ENCODE results near the gene ZNF555.
A peak's percentile ranks its signal among the peaks of the same experiment; 100 is the strongest.
"Not testable (repeated sequence)": the region's sequence is repeated elsewhere in the genome, so short reads cannot be mapped to it uniquely, and the experiment has no call there.

Gene ZNF555

GRCh38 chr19:2888731-2889224 is 47.5 kb downstream of the ZNF555 start:
- Histone ChIP-seq H3K9ac (no peak overlapping the region), H3K27ac (no peak overlapping the region), H3K4me2 (ENCODE audit: low read length) (no peak overlapping the region), H3K27me3 (ENCODE audit: control insufficient read depth, insufficient read depth, low read length) (no peaks in the 10 kb centered on the region), H3K79me2 (no peaks in the 10 kb centered on the region), H3K4me1 (peaks cover 4% of the 10 kb centered on the region), H3K4me3 (ENCODE audit: low read depth, low read length) (no peak overlapping the region), H2AFZ (no peak overlapping the region), H3K9me3 (ENCODE audit: control insufficient read depth, low read length) (no peaks in the 10 kb centered on the region), H3K36me3 (ENCODE audit: control insufficient read depth, insufficient read depth, low read length) (no peaks in the 10 kb centered on the region)
- no peak for TF ChIP-seq CTCF (IDR thresholded peaks at IDR 0.05)

GRCh38 chr19:2890531-2890930 is 49.3 kb downstream of the ZNF555 start:
- not testable (repeated sequence) for H3K9ac ChIP-seq; H3K79me2 ChIP-seq; H3K27me3 ChIP-seq (ENCODE audit: control insufficient read depth, insufficient read depth, low read length); H3K9me3 ChIP-seq (ENCODE audit: control insufficient read depth, low read length); H3K4me3 ChIP-seq (ENCODE audit: low read depth, low read length); H3K4me1 ChIP-seq; H2AFZ ChIP-seq; H3K4me2 ChIP-seq (ENCODE audit: low read length); H3K36me3 ChIP-seq (ENCODE audit: control insufficient read depth, insufficient read depth, low read length); H3K27ac ChIP-seq

DNA sequence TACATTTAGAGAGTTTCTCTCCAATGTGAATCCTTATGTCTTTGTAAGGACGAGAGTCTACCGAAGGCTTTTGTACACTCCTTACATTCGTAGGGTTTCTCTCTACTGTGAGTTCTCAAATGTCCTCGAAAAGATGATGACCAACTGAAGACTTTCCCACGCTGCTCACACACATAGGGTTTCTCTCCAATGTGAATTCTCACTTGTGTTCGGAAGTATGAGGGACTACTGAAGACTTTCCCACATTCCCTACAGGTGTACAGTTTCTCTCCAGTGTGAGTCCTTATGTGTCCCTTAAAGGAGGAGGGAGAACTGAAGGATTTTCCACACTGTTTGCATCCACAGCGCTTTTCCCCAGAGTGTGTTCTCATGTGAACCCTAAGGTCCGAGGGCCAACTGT is 55.4 kb downstream of the ZNF555 start:
- Histone ChIP-seq H3K36me3 (ENCODE audit: control insufficient read depth, insufficient read depth, low read length) (no peaks in the 10 kb centered on the region), H2AFZ (no peak overlapping the region), H3K4me1 (peaks cover 1% of the 10 kb centered on the region), H3K27me3 (ENCODE audit: control insufficient read depth, insufficient read depth, low read length) (no peaks in the 10 kb centered on the region), H3K79me2 (peaks cover 3% of the 10 kb centered on the region), H3K9ac (no peak overlapping the region), H3K27ac (no peak overlapping the region), H3K4me3 (ENCODE audit: low read depth, low read length) (no peak overlapping the region), H3K9me3 (ENCODE audit: control insufficient read depth, low read length) (no peaks in the 10 kb centered on the region), H3K4me2 (ENCODE audit: low read length) (no peak overlapping the region)
- no peak for TF ChIP-seq CTCF (IDR thresholded peaks at IDR 0.05)

DNA sequence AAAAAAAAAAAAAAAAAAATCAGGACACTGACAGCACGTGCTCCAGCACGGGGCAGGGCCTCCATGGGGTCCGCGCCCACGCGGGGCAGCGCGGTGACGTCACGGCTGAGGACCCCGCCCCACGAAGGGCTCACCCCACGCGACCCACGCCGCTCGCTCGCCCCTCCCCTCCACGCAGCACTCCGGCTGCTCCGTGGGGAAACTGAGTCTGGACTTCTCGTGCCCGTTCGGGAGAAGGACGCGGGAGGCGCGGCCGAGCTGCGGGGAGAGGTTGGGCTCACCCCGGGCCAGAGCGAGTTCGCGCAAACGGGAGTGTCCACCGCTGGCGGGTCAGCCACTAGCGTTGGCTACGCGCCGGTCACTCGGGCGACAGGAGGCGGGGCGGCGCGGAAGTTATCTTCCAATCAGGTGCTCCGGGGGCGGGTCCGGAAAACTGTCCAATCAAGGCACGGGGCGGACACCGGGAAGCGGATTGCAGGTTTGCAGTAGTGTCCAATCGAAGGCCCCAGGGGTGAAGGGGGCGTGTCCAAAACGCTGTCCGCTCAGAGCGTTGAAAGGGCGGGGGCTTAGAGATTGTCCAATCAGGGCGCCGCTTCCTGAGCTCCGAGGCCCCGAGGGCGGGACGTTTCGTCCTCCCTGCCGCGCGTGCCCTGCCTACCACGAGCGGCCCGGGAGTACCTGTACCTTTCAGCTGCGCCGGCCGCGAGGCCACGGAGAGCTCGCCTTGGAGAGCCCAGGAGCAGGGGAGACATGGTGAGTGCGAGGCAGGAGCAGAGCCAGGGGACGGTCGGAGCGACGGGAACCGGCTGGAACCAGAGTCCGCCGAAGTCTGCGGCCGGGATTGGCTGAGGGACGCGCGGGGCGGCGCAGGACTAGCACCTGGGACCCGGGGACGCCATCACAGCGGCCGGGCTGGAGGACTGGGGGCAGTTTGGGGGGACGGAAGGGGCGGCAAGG is 59.3 kb downstream of the ZNF555 start, which contains the start of gene ZNF57:
ZNF57 (plus strand) TSS at position 633 of the 957 bp plus-strand sequence; CDS start at position 751, 118 bp downstream.
- Histone ChIP-seq H3K36me3 (ENCODE audit: control insufficient read depth, insufficient read depth, low read length) (no peaks in the 10 kb centered on the region), H3K4me2 (ENCODE audit: low read length) (peak within 1 kb of the TSS; percentile 89), H3K9ac (peak within 1 kb of the TSS; percentile 38), H3K79me2 (peaks cover 15% of the 10 kb centered on the region), H3K27me3 (ENCODE audit: control insufficient read depth, insufficient read depth, low read length) (no peaks in the 10 kb centered on the region), H3K9me3 (ENCODE audit: control insufficient read depth, low read length) (no peaks in the 10 kb centered on the region), H3K27ac (peak within 1 kb of the TSS; percentile 70), H3K4me3 (ENCODE audit: low read depth, low read length) (peak within 1 kb of the TSS; percentile 82), H3K4me1 (peaks cover 3% of the 10 kb centered on the region), H2AFZ (peak within 1 kb of the TSS; percentile 89)
- TF ChIP-seq CTCF (IDR thresholded peaks at IDR 0.05), result no peak

DNA sequence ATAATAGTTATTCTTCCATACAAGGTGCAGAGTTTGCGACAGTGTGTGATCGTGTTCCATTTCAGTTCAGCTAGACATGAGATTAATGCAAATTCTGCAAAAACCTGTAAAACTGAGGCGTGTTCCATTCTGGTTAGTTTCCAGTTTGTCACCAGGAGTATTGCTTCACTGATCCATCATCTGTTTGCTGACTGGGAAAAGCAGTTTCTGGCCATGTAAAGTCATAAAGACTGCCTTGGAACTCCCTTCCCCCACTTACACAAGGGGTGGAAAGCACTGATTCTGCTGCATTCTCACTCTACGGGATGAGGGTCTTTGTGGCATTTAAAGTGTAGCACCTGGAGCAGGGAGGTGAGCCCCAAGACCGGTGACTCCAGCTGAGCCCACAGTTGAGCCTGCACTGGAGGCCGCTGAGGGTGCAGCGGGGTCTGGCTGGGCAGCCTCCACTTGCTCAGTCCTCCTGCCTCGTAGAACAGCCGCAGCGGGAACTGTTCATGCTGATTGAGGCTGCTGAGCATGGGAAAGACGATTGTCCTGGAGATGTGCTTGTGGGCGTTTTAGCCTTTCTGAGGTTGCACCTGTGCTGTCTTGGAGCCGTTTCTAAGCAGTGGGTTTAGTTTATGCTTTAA is 61.4 kb downstream of the ZNF555 start:
- peaks cover 3% of the 10 kb centered on the region for H3K4me1 ChIP-seq
- H3K79me2 ChIP-seq, result peaks cover 15% of the 10 kb centered on the region
- no peak overlapping the region for H3K27ac ChIP-seq
- H2AFZ ChIP-seq, result no peak overlapping the region
- TF ChIP-seq CTCF (IDR thresholded peaks at IDR 0.05), result no peak
- no peak overlapping the region for H3K9ac ChIP-seq
- no peaks in the 10 kb centered on the region for H3K9me3 ChIP-seq (ENCODE audit: control insufficient read depth, low read length)
- no peak overlapping the region for H3K4me2 ChIP-seq (ENCODE audit: low read length)
- no peak overlapping the region for H3K4me3 ChIP-seq (ENCODE audit: low read depth, low read length)
- no peaks in the 10 kb centered on the region for H3K36me3 ChIP-seq (ENCODE audit: control insufficient read depth, insufficient read depth, low read length)
- H3K27me3 ChIP-seq (ENCODE audit: control insufficient read depth, insufficient read depth, low read length), result no peaks in the 10 kb centered on the region

- not testable (repeated sequence) for H3K27ac ChIP-seq; H3K9me3 ChIP-seq (ENCODE audit: control insufficient read depth, low read length); H2AFZ ChIP-seq; H3K9ac ChIP-seq; H3K4me1 ChIP-seq; H3K36me3 ChIP-seq (ENCODE audit: control insufficient read depth, insufficient read depth, low read length); H3K27me3 ChIP-seq (ENCODE audit: control insufficient read depth, insufficient read depth, low read length); H3K4me2 ChIP-seq (ENCODE audit: low read length); H3K4me3 ChIP-seq (ENCODE audit: low read depth, low read length)
- peaks cover 15% of the 10 kb centered on the region for H3K79me2 ChIP-seq
Observed at GRCh38 chr19:2903326-2903725, 62.1 kb downstream of the ZNF555 start.

All from parathyroid adenoma (tissue), 2 donors.